Tibial artery (tissue), 4 donors: ENCODE data around the gene LAMB1.
A peak's percentile ranks its signal among the peaks of the same experiment; 100 is the strongest.
"Not testable (repeated sequence)": the region's sequence is repeated elsewhere in the genome, so short reads cannot be mapped to it uniquely, and the experiment has no call there.

ENCODE experiments used
- DNase-seq, 2 donors: peaks; one replicate each; pipeline ENCODE4 v3.0.0-alpha.2; 2019
- H3K27ac ChIP-seq, 2 donors: fragments of 200-600 bp; sonication (generic) in 1 of 2; 1 replicate in 1 of 2; 2 replicates in 1 of 2; pipeline ENCODE4 v1.5.1; 2018 to 2019; ENCODE audit warnings: mild to moderate bottlenecking in 1 of 2
- H3K27me3 ChIP-seq, 2 donors: fragments of 200-600 bp; sonication (generic) in 1 of 2; one replicate each; pipeline versions ENCODE4 v1.5.1 to v1.6.0; 2016 to 2019
- H3K36me3 ChIP-seq, 3 donors: fragments of 200-600 bp; sonication (generic) in 2 of 3; one replicate each; pipeline ENCODE4 v1.5.1; 2016 to 2019; ENCODE audit warnings: mild to moderate bottlenecking in 2 of 3
- H3K4me1 ChIP-seq, 4 donors: fragments of 200-600 bp; sonication (generic) in 2 of 4; 1 replicate in 3 of 4; 2 replicates in 1 of 4; pipeline ENCODE4 v1.5.1; 2016 to 2019
- H3K4me3 ChIP-seq, 2 donors: fragments of 200-600 bp; sonication (generic) in 1 of 2; 1 replicate in 1 of 2; 2 replicates in 1 of 2; pipeline ENCODE4 v1.5.1; 2018 to 2019; ENCODE audit warnings: mild to moderate bottlenecking in 2 of 2
- H3K9me3 ChIP-seq, 3 donors: fragments of 200-600 bp; sonication (generic) in 1 of 3; one replicate each; pipeline ENCODE4 v1.5.1; 2016 to 2019
- CTCF ChIP-seq, 2 experiments: fragments of 200-600 bp in 1 of 2; fragments of 450-650 bp in 1 of 2; IDR thresholded peaks; one replicate each; pipeline ENCODE4 v1.5.1; 2017 to 2019; ENCODE audit warnings: antibody characterized with exemption in 2 of 2, mild to moderate bottlenecking in 1 of 2, moderate library complexity in 1 of 2
- intact Hi-C: fragments of 100-400 bp; cut with DNase I; formaldehyde crosslinking; loops from one replicate; pipeline ENCODE4 v1.15.0; 2023; ENCODE audit warnings: low total_unique reads

Gene LAMB1

GRCh38 chr7:107960272-107960671, 42.7 kb downstream of the LAMB1 start:
- peaks cover 0 to 56% (median 15%) of the 10 kb centered on the region in 3 donors for H3K36me3 ChIP-seq
- H3K9me3 ChIP-seq, result no peaks in the 10 kb centered on the region
- intact Hi-C loops, result no loop called here
- peaks cover 0 to 21% (median 7%) of the 10 kb centered on the region in 4 donors for H3K4me1 ChIP-seq
- DNase-seq, result no peak
- H3K27me3 ChIP-seq, result no peaks in the 10 kb centered on the region
- no peak for TF ChIP-seq CTCF (IDR thresholded peaks at IDR 0.05)
- no peak overlapping the region for H3K4me3 ChIP-seq
- H3K27ac ChIP-seq, result no peak overlapping the region

- Histone ChIP-seq H3K36me3 (peaks cover 0 to 58% (median 15%) of the 10 kb centered on the region in 3 donors), H3K27me3 (no peaks in the 10 kb centered on the region), H3K9me3 (no peaks in the 10 kb centered on the region), H3K4me1 (peaks cover 0 to 21% (median 7%) of the 10 kb centered on the region in 4 donors), H3K27ac (no peak overlapping the region), H3K4me3 (no peak overlapping the region)
- no peak for TF ChIP-seq CTCF (IDR thresholded peaks at IDR 0.05)
- DNase-seq, result no peak
- intact Hi-C loops, result no loop called here
Measured at GRCh38 chr7:107959527-107959898, 43.4 kb downstream of the LAMB1 start.

GRCh38 chr7:107958764-107959526, 44.0 kb downstream of the LAMB1 start:
- no peak overlapping the region for H3K4me3 ChIP-seq
- H3K27me3 ChIP-seq, result no peaks in the 10 kb centered on the region
- H3K27ac ChIP-seq, result peak overlapping the region in 1 of 2 donors; percentile 54
- H3K4me1 ChIP-seq, result peaks cover 0 to 21% (median 7%) of the 10 kb centered on the region in 4 donors
- peak in 1 of 2 donors; percentile 45 for DNase-seq
- intact Hi-C loops, result no loop called here
- TF ChIP-seq CTCF (IDR thresholded peaks at IDR 0.05), result no peak
- no peaks in the 10 kb centered on the region for H3K9me3 ChIP-seq
- H3K36me3 ChIP-seq, result peaks cover 0 to 57% (median 14%) of the 10 kb centered on the region in 3 donors

GRCh38 chr7:107957436-107957835, 45.5 kb downstream of the LAMB1 start:
- Histone ChIP-seq H3K9me3 (no peaks in the 10 kb centered on the region), H3K27me3 (no peaks in the 10 kb centered on the region), H3K27ac (peak overlapping the region; percentile 10 to 25), H3K4me1 (peaks cover 0 to 21% (median 7%) of the 10 kb centered on the region in 4 donors), H3K4me3 (no peak overlapping the region), H3K36me3 (peaks cover 0 to 60% (median 6%) of the 10 kb centered on the region in 3 donors)
- no peak for TF ChIP-seq CTCF (IDR thresholded peaks at IDR 0.05)
- no peak for DNase-seq
- intact Hi-C loops, result no loop called here

- H3K4me3 ChIP-seq, DNase-seq, H3K9me3 ChIP-seq, intact Hi-C loops, H3K27me3 ChIP-seq: not testable (repeated sequence)
- peaks cover 0 to 21% (median 7%) of the 10 kb centered on the region in 4 donors for H3K4me1 ChIP-seq
- peaks cover 0 to 58% (median 6%) of the 10 kb centered on the region in 3 donors for H3K36me3 ChIP-seq
- peak overlapping the region in 1 of 2 donors; percentile 25 for H3K27ac ChIP-seq
Measured at GRCh38 chr7:107956950-107957349, 46.0 kb downstream of the LAMB1 start.

- H3K4me3 ChIP-seq, result no peak overlapping the region
- H3K27ac ChIP-seq, result no peak overlapping the region
- peaks cover 0 to 51% (median 0%) of the 10 kb centered on the region in 3 donors for H3K36me3 ChIP-seq
- no peak for TF ChIP-seq CTCF (IDR thresholded peaks at IDR 0.05)
- H3K27me3 ChIP-seq, result no peaks in the 10 kb centered on the region
- DNase-seq, result no peak
- no peaks in the 10 kb centered on the region for H3K9me3 ChIP-seq
- intact Hi-C loops, result no loop called here
- H3K4me1 ChIP-seq, result peaks cover 0 to 21% (median 7%) of the 10 kb centered on the region in 4 donors
Measured at GRCh38 chr7:107955394-107955793, 47.6 kb downstream of the LAMB1 start.
